Neural cell (in vitro differentiated cells): Measurements from ENCODE around the gene VASH1. TPM values are rescaled to one million over a fixed set of nuclear protein-coding genes. Genes with fewer than 3 reads are reported as not detected.

Source experiments
- H2AFZ ChIP-seq: fragments of 200-600, 300-800 bp; sonication (generic), shearing (Covaris generic); 2 replicates; pipeline ENCODE4 v1.6.0; 2014; ENCODE audit warnings: low read depth, mild to moderate bottlenecking, antibody characterized with exemption, low read length, moderate library complexity
- H3F3A ChIP-seq: fragments of 200-600 bp; shearing (Covaris generic); 2 replicates; pipeline ENCODE4 v1.6.1; 2016; ENCODE audit warnings: mild to moderate bottlenecking, moderate library complexity, mixed read lengths, antibody characterized with exemption, low read length; ENCODE audit not compliant: insufficient read depth, poor library complexity, severe bottlenecking
- H3K27ac ChIP-seq: fragments of 200-600, 300-800 bp; sonication (generic), shearing (Covaris generic); 2 replicates; pipeline ENCODE4 v1.5.1; 2014; ENCODE audit warnings: mild to moderate bottlenecking, low read length, moderate library complexity
- H3K27me3 ChIP-seq: fragments of 300-800, 200-600 bp; sonication (generic), shearing (Covaris generic); 2 replicates; pipeline ENCODE4 v1.6.0; 2014; ENCODE audit warnings: mild to moderate bottlenecking, low read depth, low read length, moderate library complexity; ENCODE audit not compliant: insufficient read depth
- H3K36me3 ChIP-seq: fragments of 300-800, 200-600 bp; sonication (generic), shearing (Covaris generic); 2 replicates; pipeline ENCODE4 v1.5.1; 2014; ENCODE audit warnings: mild to moderate bottlenecking, antibody characterized with exemption, low read length, moderate library complexity; ENCODE audit not compliant: insufficient read depth
- H3K4me2 ChIP-seq: fragments of 300-800, 200-600 bp; sonication (generic), shearing (Covaris generic); 2 replicates; pipeline ENCODE4 v1.6.0; 2014; ENCODE audit warnings: mild to moderate bottlenecking, low read length
- H3K4me3 ChIP-seq: fragments of 300-800, 200-600 bp; sonication (generic), shearing (Covaris generic); 2 replicates; pipeline ENCODE4 v1.5.1; 2014; ENCODE audit warnings: mild to moderate bottlenecking, low read length, moderate library complexity
- H3K79me2 ChIP-seq: fragments of 200-600 bp; shearing (Covaris generic); replicated peaks from 2 replicates; pipeline ENCODE4 v1.6.0; 2014; ENCODE audit warnings: mild to moderate bottlenecking, low read length, moderate library complexity; ENCODE audit not compliant: insufficient read depth
- H3K9ac ChIP-seq: fragments of 300-800, 200-600 bp; sonication (generic), shearing (Covaris generic); 2 replicates; pipeline ENCODE4 v1.6.1; 2016; ENCODE audit warnings: mild to moderate bottlenecking, low read length, mixed read lengths
- H3K9me2 ChIP-seq: fragments of 200-600 bp; shearing (Covaris generic); 2 replicates; pipeline ENCODE4 v1.6.1; 2016; ENCODE audit warnings: mild to moderate bottlenecking, low read length, mixed read lengths; ENCODE audit not compliant: insufficient read depth
- H3K9me3 ChIP-seq: fragments of 200-600, 300-800 bp; sonication (generic), shearing (Covaris generic); 2 replicates; pipeline ENCODE4 v1.6.1; 2016; ENCODE audit warnings: mild to moderate bottlenecking, mixed run types, low read length, moderate library complexity, mixed read lengths
- H4K20me1 ChIP-seq: fragments of 200-600 bp; shearing (Covaris generic); 2 replicates; pipeline ENCODE4 v1.6.1; 2016; ENCODE audit warnings: mild to moderate bottlenecking, mixed run types; ENCODE audit not compliant: insufficient read depth
- EP300 ChIP-seq: fragments of 450-650 bp; conservative IDR thresholded peaks from 2 replicates; pipeline ENCODE4 v1.6.1; 2014; ENCODE audit warnings: antibody characterized with exemption, mild to moderate bottlenecking, moderate library complexity; ENCODE audit not compliant: poor library complexity, severe bottlenecking
- EZH2 ChIP-seq: fragments of 200-600, 300-800 bp; shearing (Covaris generic), sonication (generic); IDR thresholded peaks from 2 replicates; pipeline ENCODE4 v1.6.1; 2014; ENCODE audit warnings: antibody characterized with exemption, low read length, borderline replicate concordance, mild to moderate bottlenecking; ENCODE audit not compliant: insufficient read depth, poor library complexity, severe bottlenecking
- MXI1 ChIP-seq: fragments of 450-650 bp; conservative IDR thresholded peaks from 2 replicates; pipeline ENCODE4 v1.6.1; 2014; ENCODE audit warnings: antibody characterized with exemption, mild to moderate bottlenecking; ENCODE audit not compliant: poor library complexity, severe bottlenecking
- POLR2AphosphoS5 ChIP-seq: IDR thresholded peaks from 2 replicates; pipeline ENCODE4 v1.6.1; 2012
- RAD21 ChIP-seq: fragments of 450-650 bp; conservative IDR thresholded peaks from 2 replicates; pipeline ENCODE4 v1.6.1; 2014; ENCODE audit warnings: antibody characterized with exemption, mild to moderate bottlenecking, moderate library complexity
- SMC3 ChIP-seq: fragments of 450-650 bp; conservative IDR thresholded peaks from 2 replicates; pipeline ENCODE4 v1.6.1; 2014; ENCODE audit warnings: antibody characterized with exemption, mild to moderate bottlenecking, moderate library complexity; ENCODE audit not compliant: poor library complexity
- TAF1 ChIP-seq: IDR thresholded peaks from 2 replicates; pipeline ENCODE4 v1.6.1; 2012; ENCODE audit warnings: low read depth
- polyA plus RNA-seq: library from polyadenylated mRNA; depleted of rRNA; stranded (reverse); fragments of >200 nt; gene quantifications from 2 replicates; pipeline ENCODE4 v1.2.3, GENCODE V29; 2014
- TF ChIP-seq, protein P1 (sequence below): IDR thresholded peaks from 2 replicates; pipeline ENCODE4 v1.6.1; 2012; ENCODE audit warnings: borderline replicate concordance
- TF ChIP-seq, protein P2 (sequence below): fragments of 450-650 bp; IDR thresholded peaks from 2 replicates; pipeline ENCODE4 v1.5.1; 2014; ENCODE audit warnings: antibody characterized with exemption, mild to moderate bottlenecking, moderate library complexity; ENCODE audit not compliant: poor library complexity, severe bottlenecking

The VASH1 gene
- polyA plus RNA-seq, 1 donor from 2014 or later: 26.8 TPM

DNA sequence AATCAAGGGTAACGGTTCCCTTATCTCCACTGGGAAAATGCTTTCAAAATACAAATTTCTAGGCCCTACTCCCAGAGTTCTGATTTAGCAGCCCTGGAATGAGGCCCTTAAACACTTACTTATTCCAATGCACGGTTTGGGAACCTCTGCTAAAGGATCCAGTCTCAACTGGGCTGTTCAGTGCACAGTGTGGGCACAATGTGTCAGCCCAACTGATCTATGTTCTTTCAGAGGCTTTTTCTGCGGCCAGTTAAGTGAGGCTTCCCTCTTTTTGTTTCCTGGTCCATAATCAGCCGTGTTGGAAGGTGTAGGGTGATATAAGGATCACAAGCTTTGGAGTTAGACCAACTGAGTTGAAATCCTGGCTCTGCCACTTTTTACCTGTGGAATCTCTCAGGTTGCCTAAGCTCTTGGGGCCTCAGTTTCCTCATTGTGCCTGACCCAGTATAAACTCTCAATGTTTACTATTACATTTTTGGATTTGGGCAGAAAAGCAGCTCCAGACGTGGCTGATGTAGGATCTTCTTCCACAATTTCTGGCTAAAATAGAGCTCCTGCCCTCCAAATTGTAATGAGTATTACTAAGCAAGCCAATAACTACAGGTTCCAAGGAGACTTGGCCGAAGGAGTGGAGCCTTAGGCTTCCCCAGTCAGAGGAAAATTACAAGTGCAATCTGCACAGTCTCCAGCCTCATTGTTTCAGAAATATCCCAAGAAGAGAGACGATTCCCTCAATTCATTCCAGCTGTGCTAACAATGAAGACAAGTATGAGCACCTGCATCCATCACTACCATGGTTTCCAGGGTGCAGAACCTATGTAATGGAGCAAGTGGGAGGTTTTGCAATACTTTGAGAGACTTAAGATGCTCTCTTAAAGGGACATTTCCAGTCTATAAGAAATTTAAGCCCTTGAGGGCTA lies 53.7 kb downstream of the VASH1 start:
- Histone ChIP-seq H3K9ac (no peak overlapping the region), H3K9me3 (no peaks in the 10 kb centered on the region), H3F3A (no peaks in the 10 kb centered on the region), H2AFZ (no peak overlapping the region), H3K36me3 (no peaks in the 10 kb centered on the region), H3K9me2 (no peaks in the 10 kb centered on the region), H3K4me3 (no peak overlapping the region), H3K27ac (no peak overlapping the region), H3K79me2 (no peaks in the 10 kb centered on the region), H3K27me3 (no peaks in the 10 kb centered on the region), H4K20me1 (no peaks in the 10 kb centered on the region), H3K4me2 (no peak overlapping the region)
- TF ChIP-seq EZH2 (no peak), TAF1 (no peak), MXI1 (no peak), RAD21 (no peak), EP300 (no peak), SMC3 (no peak), POLR2AphosphoS5 (no peak)
- TF ChIP-seq, protein P1, sequence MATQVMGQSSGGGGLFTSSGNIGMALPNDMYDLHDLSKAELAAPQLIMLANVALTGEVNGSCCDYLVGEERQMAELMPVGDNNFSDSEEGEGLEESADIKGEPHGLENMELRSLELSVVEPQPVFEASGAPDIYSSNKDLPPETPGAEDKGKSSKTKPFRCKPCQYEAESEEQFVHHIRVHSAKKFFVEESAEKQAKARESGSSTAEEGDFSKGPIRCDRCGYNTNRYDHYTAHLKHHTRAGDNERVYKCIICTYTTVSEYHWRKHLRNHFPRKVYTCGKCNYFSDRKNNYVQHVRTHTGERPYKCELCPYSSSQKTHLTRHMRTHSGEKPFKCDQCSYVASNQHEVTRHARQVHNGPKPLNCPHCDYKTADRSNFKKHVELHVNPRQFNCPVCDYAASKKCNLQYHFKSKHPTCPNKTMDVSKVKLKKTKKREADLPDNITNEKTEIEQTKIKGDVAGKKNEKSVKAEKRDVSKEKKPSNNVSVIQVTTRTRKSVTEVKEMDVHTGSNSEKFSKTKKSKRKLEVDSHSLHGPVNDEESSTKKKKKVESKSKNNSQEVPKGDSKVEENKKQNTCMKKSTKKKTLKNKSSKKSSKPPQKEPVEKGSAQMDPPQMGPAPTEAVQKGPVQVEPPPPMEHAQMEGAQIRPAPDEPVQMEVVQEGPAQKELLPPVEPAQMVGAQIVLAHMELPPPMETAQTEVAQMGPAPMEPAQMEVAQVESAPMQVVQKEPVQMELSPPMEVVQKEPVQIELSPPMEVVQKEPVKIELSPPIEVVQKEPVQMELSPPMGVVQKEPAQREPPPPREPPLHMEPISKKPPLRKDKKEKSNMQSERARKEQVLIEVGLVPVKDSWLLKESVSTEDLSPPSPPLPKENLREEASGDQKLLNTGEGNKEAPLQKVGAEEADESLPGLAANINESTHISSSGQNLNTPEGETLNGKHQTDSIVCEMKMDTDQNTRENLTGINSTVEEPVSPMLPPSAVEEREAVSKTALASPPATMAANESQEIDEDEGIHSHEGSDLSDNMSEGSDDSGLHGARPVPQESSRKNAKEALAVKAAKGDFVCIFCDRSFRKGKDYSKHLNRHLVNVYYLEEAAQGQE: no peak
- TF ChIP-seq, protein P2, sequence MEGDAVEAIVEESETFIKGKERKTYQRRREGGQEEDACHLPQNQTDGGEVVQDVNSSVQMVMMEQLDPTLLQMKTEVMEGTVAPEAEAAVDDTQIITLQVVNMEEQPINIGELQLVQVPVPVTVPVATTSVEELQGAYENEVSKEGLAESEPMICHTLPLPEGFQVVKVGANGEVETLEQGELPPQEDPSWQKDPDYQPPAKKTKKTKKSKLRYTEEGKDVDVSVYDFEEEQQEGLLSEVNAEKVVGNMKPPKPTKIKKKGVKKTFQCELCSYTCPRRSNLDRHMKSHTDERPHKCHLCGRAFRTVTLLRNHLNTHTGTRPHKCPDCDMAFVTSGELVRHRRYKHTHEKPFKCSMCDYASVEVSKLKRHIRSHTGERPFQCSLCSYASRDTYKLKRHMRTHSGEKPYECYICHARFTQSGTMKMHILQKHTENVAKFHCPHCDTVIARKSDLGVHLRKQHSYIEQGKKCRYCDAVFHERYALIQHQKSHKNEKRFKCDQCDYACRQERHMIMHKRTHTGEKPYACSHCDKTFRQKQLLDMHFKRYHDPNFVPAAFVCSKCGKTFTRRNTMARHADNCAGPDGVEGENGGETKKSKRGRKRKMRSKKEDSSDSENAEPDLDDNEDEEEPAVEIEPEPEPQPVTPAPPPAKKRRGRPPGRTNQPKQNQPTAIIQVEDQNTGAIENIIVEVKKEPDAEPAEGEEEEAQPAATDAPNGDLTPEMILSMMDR: no peak

DNA sequence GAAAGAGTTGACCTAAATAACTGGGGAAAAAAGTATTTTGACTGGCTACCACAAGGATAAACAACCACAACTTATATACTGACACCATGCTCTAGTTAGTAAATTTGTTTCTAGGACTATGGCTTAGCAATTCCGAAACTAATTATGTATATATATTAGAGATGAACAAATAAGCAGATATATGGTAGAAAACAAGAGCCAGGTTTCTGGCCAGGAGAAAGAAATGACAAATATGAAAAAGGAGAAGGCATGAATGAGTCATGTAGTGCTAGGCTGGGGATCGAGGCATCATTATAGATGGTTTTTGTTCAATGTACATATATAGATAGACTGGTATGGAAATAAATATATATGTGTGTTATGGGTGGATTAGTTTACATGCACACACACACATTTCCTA lies 59.4 kb downstream of the VASH1 start:
- TF ChIP-seq MXI1: no peak
- TF ChIP-seq, protein P2: no peak
- TF ChIP-seq POLR2AphosphoS5: no peak
- TF ChIP-seq TAF1: no peak
- TF ChIP-seq RAD21: no peak
- TF ChIP-seq, protein P1: no peak
- no peak for TF ChIP-seq SMC3
- TF ChIP-seq EZH2: no peak
- no peak for TF ChIP-seq EP300
- H3K4me3 ChIP-seq: no peak overlapping the region
- H2AFZ ChIP-seq: no peak overlapping the region
- H3K9me2 ChIP-seq: no peaks in the 10 kb centered on the region
- no peaks in the 10 kb centered on the region for H3K36me3 ChIP-seq
- H3K4me2 ChIP-seq: no peak overlapping the region
- no peaks in the 10 kb centered on the region for H4K20me1 ChIP-seq
- no peak overlapping the region for H3K9ac ChIP-seq
- no peaks in the 10 kb centered on the region for H3F3A ChIP-seq
- no peak overlapping the region for H3K27ac ChIP-seq
- no peaks in the 10 kb centered on the region for H3K9me3 ChIP-seq
- no peaks in the 10 kb centered on the region for H3K27me3 ChIP-seq
- H3K79me2 ChIP-seq: no peaks in the 10 kb centered on the region
